IMR-90 (cell line): ENCODE data around the gene GAPDH. TPM values are rescaled to one million over a fixed set of nuclear protein-coding genes. Genes with fewer than 3 reads are reported as not detected.
"Not testable (repeated sequence)": the region's sequence is repeated elsewhere in the genome, so short reads cannot be mapped to it uniquely, and the experiment has no call there.

Source experiments
- ATAC-seq: fragments of 200-7000 bp; cut with Tn5 transposase; 2 replicates; pipeline ENCODE4 v1.9.1; 2020; ENCODE audit warnings: low read depth, mild to moderate bottlenecking, moderate library complexity
- BruUV-seq: library from RNA; stranded (reverse); fragments of 400-500 nt; replicated peaks from 2 replicates; lab custom pipeline; 2021; lab: Mats Ljungman, UMichigan
- CTCF ChIA-PET: fragments of 300-600 bp; formaldehyde crosslinking; extraction: SDS; loops from one replicate; lab custom pipeline; 2021; ENCODE audit warnings: antibody characterized with exemption; lab: Yijun Ruan, JAX
- POLR2A ChIA-PET: fragments of 300-600 bp; sonication (Branson Sonifier 250); formaldehyde crosslinking; loops from one replicate; lab custom pipeline; 2022; ENCODE audit warnings: antibody characterized with exemption; ENCODE audit not compliant: unreplicated experiment; lab: Charles Lee
- DNase-seq: peaks from one replicate; pipeline ENCODE4 v3.0.0; 2013
- H2AFZ ChIP-seq: replicated peaks from 2 replicates; pipeline ENCODE3; 2013; ENCODE audit warnings: low read length, mild to moderate bottlenecking; ENCODE audit not compliant: poor library complexity
- H2AK5ac ChIP-seq: 2 replicates; pipeline ENCODE4 v1.6.1; 2013; ENCODE audit warnings: low read depth, low read length, inconsistent platforms
- H2AK9ac ChIP-seq: replicated peaks from 2 replicates; pipeline ENCODE3; 2013; ENCODE audit warnings: mild to moderate bottlenecking, low read depth, low read length, moderate library complexity; ENCODE audit not compliant: poor library complexity
- H2BK120ac ChIP-seq: 2 replicates; pipeline ENCODE4 v1.6.1; 2013; ENCODE audit warnings: low read depth, low read length, inconsistent platforms
- H2BK15ac ChIP-seq: 3 replicates; pipeline ENCODE4 v1.6.1; 2013; ENCODE audit warnings: low read depth, low read length, inconsistent platforms
- H2BK20ac ChIP-seq: 2 replicates; pipeline ENCODE4 v1.6.1; 2013; ENCODE audit warnings: low read depth, mild to moderate bottlenecking, inconsistent platforms, low read length, moderate library complexity
- H2BK5ac ChIP-seq: 2 replicates; pipeline ENCODE4 v1.6.1; 2013; ENCODE audit warnings: mild to moderate bottlenecking, low read depth, low read length, inconsistent platforms; ENCODE audit not compliant: poor library complexity, severe bottlenecking
- H3K14ac ChIP-seq: replicated peaks from 2 replicates; pipeline ENCODE4 v1.6.1; 2013; ENCODE audit warnings: low read depth, low read length, inconsistent platforms
- H3K18ac ChIP-seq: 2 replicates; pipeline ENCODE4 v1.6.1; 2013; ENCODE audit warnings: low read depth, low read length, control low read depth
- H3K23ac ChIP-seq: 2 replicates; pipeline ENCODE4 v1.6.1; 2013; ENCODE audit warnings: low read depth, low read length, inconsistent platforms
- H3K27ac ChIP-seq: 2 replicates; pipeline ENCODE4 v1.5.1; 2013; ENCODE audit warnings: mild to moderate bottlenecking, control low read depth, low read length; ENCODE audit not compliant: insufficient read depth
- H3K27me3 ChIP-seq: 2 replicates; pipeline ENCODE4 v1.6.1; 2013; ENCODE audit warnings: low read length; ENCODE audit not compliant: control insufficient read depth, insufficient read depth
- H3K36me3 ChIP-seq: 2 replicates; pipeline ENCODE4 v1.6.1; 2013; ENCODE audit warnings: low read length, mixed read lengths; ENCODE audit not compliant: control insufficient read depth, insufficient read depth
- H3K4ac ChIP-seq: 2 replicates; pipeline ENCODE4 v1.6.1; 2013; ENCODE audit warnings: low read depth, low read length, inconsistent platforms
- H3K4me1 ChIP-seq: 2 replicates; pipeline ENCODE4 v1.6.1; 2013; ENCODE audit warnings: low read length, mixed read lengths; ENCODE audit not compliant: control insufficient read depth, insufficient read depth
- H3K4me2 ChIP-seq: 2 replicates; pipeline ENCODE4 v1.6.1; 2013; ENCODE audit warnings: low read depth, mild to moderate bottlenecking, control low read depth, low read length, moderate library complexity
- H3K4me3 ChIP-seq: 2 replicates; pipeline ENCODE4 v1.5.1; 2013; ENCODE audit warnings: low read depth, mild to moderate bottlenecking, control low read depth, low read length, moderate library complexity; ENCODE audit not compliant: insufficient read depth
- H3K56ac ChIP-seq: 2 replicates; pipeline ENCODE4 v1.6.1; 2013; ENCODE audit warnings: low read length, inconsistent platforms; ENCODE audit not compliant: insufficient read depth; ENCODE audit errors: extremely low read depth
- H3K79me1 ChIP-seq, 2 experiments: 2 replicates each; pipeline ENCODE4 v1.6.1; 2013; ENCODE audit warnings: low read length in 2 of 2, inconsistent platforms in 1 of 2, low read depth in 1 of 2
- H3K9ac ChIP-seq: 2 replicates; pipeline ENCODE4 v1.6.1; 2013; ENCODE audit warnings: low read depth, low read length, control low read depth
- H3K9me1 ChIP-seq: 2 replicates; pipeline ENCODE4 v1.6.1; 2013; ENCODE audit warnings: low read length, inconsistent platforms; ENCODE audit not compliant: insufficient read depth
- H3K9me3 ChIP-seq: 2 replicates; pipeline ENCODE4 v1.6.1; 2013; ENCODE audit warnings: low read length; ENCODE audit not compliant: control insufficient read depth, insufficient read depth
- H4K20me1 ChIP-seq: 2 replicates; pipeline ENCODE4 v1.6.1; 2013; ENCODE audit warnings: low read length, inconsistent platforms; ENCODE audit not compliant: insufficient read depth
- H4K5ac ChIP-seq: 2 replicates; pipeline ENCODE4 v1.6.1; 2013; ENCODE audit warnings: mild to moderate bottlenecking, low read depth, low read length, control low read depth
- H4K8ac ChIP-seq, 2 experiments: 2 replicates each; pipeline ENCODE4 v1.6.1; 2013; ENCODE audit warnings: low read depth in 2 of 2, low read length in 2 of 2, control low read depth in 1 of 2, inconsistent platforms in 1 of 2
- H4K91ac ChIP-seq: 2 replicates; pipeline ENCODE4 v1.6.1; 2013; ENCODE audit warnings: low read depth, low read length, inconsistent platforms; ENCODE audit not compliant: insufficient read depth
- WGBS, 2 experiments: methylation state at CpG; one replicate each; pipeline versions ENCODE4 v1.1.5 to v1.1.7; 2013; ENCODE audit warnings: missing lambda C conversion rate in 2 of 2; ENCODE audit not compliant: insufficient read length in 1 of 2; ENCODE audit errors: extremely low coverage in 2 of 2; 5-methylcytosine and 5-hydroxymethylcytosine counted together
- dilution Hi-C: fragments of 300-500 bp; cut with HindIII; formaldehyde crosslinking; loops from one replicate; pipeline ENCODE4 v1.14.3; 2018; ENCODE audit warnings: low sequenced_read_pairs; ENCODE audit not compliant: unreplicated experiment
- in situ Hi-C: fragments of 300-500 bp; cut with MboI; formaldehyde crosslinking; loops from 3 replicates; pipeline ENCODE4 v1.14.3; 2019; ENCODE audit warnings: low sequenced_read_pairs, inconsistent platforms, mixed read lengths
- intact Hi-C: fragments of 100-400 bp; cut with micrococcal nuclease; formaldehyde crosslinking; loops from 2 replicates; pipeline ENCODE4 v1.10.0; 2022
- polyA plus RNA-seq, 3 experiments: library from polyadenylated mRNA; depleted of rRNA; stranded (reverse); fragments of >200 nt; gene quantifications; 2 replicates each; pipeline ENCODE4 v1.2.3, GENCODE V29; 2012; ENCODE audit warnings: low replicate concordance in 1 of 3
- total RNA-seq: library from RNA; depleted of rRNA; stranded (reverse); fragments of >200 nt; gene quantifications from 2 replicates; pipeline ENCODE4 v1.2.3, GENCODE V29; 2012

GAPDH gene
- total and polyA plus RNA-seq, 2 of the 4 experiments (the other 2 are of a cell fraction) = 12,939 to 21,893 TPM

GRCh38 chr12:6490673-6491072 lies 43.6 kb upstream of the GAPDH start:
- H3K9me3 ChIP-seq, CTCF ChIA-PET, H2AFZ ChIP-seq, H2BK120ac ChIP-seq, DNase-seq, H3K4ac ChIP-seq, H3K23ac ChIP-seq, POLR2A ChIA-PET, H2BK20ac ChIP-seq, H2AK9ac ChIP-seq, H2BK15ac ChIP-seq, BruUV-seq, dilution Hi-C loops, H3K4me1 ChIP-seq, H3K27ac ChIP-seq, H3K56ac ChIP-seq, H3K4me3 ChIP-seq, H3K9ac ChIP-seq, ATAC-seq, H3K9me1 ChIP-seq, intact Hi-C loops, H4K91ac ChIP-seq, H4K8ac ChIP-seq, H4K5ac ChIP-seq, H2AK5ac ChIP-seq, H3K18ac ChIP-seq, H3K4me2 ChIP-seq, H3K36me3 ChIP-seq, H4K20me1 ChIP-seq, in situ Hi-C loops, H3K14ac ChIP-seq, H3K27me3 ChIP-seq, H2BK5ac ChIP-seq: not testable (repeated sequence)
- H3K79me1 ChIP-seq = peaks cover 26 to 31% of the 10 kb centered on the region in 2 experiments
- WGBS, 2 experiments = no CpG with 5 or more reads among the region's 1 CpG
